Central memory CD4-positive, alpha-beta T cell (primary cell): ENCODE results near the gene TENT5C.

Experiments
- DNase-seq: peaks from one replicate; pipeline ENCODE4 v3.0.0; 2022

TENT5C gene

DNA sequence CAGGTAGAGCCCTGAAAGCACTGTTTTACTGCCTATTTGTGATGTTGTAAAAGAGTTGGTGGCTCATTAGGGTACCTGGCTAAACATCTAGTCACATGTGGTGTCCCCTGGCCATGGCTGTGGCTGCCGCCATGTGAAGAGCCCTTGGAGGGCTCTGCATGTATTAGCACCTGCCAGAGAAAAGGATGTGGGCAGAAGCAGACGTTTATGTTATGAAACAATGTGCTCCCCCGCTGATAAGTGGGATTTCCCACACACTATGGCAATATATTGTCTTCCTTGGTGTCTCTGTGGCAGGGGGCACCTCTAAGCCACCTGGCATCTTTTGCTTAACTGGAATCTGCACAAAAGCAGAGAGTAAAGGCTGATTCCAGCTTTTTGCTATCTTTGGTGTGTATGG is 9.6 kb downstream of the TENT5C start:
- DNase-seq = peak; percentile 45

- no peak for DNase-seq
Observed at GRCh38 chr1:117616356-117616755, 10.5 kb downstream of the TENT5C start.

DNA sequence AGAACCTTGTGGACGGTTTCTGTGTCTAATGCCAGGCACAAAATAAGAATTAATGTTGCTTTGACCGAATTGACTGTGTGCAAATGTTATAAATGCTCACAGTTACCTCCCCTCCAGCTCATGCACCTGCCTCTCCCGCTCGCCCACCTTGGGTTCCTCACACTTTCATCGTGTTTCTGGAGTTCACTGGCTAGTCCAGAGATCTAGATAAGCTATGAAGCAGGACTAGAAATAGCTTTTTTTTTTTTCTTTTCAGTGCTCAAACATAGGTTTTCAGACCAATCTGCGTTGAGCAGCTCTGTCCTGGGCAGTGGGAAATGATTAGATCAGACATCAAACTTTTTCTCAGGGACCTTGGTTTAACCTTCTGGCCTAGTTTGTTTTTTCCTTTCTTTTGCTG is 11.1 kb downstream of the TENT5C start:
- DNase-seq = no peak

DNA sequence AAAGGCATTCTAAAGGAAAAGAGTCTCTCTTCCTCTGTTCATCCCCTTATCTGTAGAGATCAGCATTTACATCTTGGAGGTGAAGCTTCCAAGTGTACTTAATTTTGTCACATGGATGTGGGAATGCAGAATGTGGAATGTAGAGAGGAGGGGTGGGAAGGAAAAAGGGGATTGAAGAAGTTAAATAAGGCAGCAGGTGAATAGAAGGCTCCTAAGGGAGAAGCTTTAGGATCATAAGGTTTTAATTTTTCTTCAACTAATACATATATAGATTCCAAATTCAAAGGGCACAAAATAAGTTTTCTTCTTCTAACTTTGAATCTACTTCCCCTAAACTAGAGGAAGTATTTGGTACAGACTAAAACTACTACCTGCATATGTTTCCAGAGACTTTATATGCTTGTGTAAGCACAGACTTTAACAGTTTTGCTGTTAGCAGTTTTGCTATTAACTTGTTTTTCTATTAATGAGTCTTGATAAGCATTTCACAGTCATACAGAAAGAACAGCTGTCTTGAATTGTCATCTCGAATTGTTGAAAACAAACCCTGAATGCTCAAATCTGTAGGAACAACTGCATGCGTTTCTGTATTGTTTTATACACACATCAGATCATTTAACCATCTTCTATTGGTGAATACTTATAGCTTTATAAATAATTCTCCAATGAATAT is 12.7 kb downstream of the TENT5C start:
- no peak for DNase-seq

DNA sequence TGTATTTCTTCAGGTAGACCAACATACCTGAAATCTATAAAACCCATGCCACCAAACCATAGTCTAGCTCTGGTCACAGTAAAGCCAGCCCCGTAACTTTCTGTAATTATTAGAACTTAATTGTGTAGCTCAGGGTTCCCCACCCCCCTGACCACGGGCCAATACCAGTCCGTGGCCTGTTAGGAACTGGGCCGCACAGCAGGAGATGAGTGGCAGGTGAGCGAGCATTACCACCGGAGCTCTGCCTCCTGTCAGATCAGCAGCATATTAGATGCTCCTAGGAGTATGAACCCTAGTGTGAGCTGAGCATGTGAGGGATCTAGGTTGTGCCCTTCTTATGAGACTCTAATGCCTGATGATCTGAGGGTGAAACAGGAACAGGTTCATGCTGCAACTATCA is 14.6 kb downstream of the TENT5C start:
- no peak for DNase-seq

DNA sequence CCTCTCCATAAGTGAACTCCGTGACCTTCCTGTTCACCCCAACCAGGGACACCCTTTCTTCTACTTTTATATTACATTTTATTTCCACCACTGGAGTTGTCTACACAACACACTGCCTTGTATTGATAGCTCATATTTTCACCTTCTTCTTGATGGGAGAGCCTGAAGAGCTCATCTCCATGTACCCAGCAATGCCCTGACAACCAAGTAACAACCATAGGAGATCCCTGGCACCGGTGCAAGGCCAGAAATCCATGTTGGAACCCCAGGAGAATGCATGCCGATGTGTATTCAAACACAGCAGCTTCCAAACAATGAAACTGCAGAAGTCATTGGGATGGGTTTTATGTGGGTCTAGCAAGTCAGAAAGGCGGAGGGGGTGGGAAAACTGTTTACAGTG is 15.5 kb downstream of the TENT5C start:
- DNase-seq = no peak

DNA sequence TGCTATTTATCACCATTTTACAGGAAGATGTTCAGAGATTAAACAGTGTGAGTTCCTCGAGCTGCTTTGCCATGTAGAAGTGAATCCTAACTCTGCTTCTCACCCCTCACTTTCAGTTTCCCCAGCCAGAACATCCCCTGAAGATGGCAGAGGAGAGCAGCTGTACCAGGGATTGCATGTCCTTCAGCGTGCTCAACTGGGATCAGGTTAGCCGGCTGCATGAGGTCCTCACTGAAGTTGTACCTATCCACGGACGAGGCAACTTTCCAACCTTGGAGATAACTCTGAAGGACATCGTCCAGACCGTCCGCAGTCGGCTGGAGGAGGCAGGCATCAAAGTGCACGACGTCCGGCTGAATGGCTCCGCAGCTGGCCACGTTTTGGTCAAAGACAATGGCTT is 16.9 kb downstream of the TENT5C start:
- DNase-seq = no peak

DNA sequence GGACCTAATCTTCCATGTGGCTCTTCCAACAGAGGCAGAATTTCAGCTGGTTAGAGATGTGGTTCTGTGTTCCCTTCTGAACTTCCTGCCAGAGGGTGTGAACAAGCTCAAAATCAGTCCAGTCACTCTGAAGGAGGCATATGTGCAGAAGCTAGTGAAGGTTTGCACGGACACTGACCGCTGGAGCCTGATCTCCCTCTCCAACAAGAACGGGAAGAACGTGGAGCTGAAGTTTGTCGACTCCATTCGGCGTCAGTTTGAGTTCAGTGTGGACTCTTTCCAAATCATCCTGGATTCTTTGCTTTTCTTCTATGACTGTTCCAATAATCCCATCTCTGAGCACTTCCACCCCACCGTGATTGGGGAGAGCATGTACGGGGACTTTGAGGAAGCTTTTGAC is 17.3 kb downstream of the TENT5C start:
- no peak for DNase-seq

DNA sequence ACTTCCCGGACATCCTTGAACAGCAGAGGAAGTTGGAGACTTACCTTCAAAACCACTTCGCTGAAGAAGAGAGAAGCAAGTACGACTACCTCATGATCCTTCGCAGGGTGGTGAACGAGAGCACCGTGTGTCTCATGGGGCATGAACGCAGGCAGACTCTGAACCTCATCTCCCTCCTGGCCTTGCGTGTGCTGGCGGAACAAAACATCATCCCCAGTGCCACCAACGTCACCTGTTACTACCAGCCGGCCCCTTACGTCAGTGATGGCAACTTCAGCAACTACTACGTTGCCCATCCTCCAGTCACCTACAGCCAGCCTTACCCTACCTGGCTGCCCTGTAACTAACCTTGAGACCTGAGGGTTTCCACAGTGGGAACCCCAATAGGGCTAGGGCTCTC is 17.9 kb downstream of the TENT5C start:
- DNase-seq = no peak

DNA sequence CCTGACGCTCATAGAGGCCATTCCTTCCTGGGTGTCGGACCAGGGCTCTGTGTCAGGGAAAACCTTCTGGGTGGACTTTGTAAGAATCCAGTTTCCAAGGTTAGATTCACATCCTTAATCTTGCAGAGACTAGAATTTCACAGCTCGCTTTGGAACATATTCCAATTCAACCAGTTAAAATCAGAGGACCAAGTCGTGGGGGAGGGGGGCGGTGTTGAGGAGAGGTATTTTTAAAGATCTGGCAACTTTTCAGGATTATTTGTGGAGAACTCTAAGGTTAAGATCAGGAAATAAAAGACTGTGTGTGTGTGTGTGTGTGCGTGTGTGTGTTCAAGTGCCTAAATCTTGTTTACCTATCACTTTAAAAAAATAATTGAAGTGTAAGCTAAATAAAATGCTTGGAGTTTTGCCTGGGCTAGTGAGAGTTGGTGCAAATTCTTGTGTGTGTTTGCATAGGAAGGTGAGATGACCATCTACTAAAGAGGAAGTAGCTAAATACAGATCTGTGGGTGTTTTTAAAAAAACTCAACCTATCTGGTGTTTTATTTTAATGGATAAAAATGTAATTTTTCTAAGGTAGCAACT is 21.8 kb downstream of the TENT5C start:
- DNase-seq = no peak

DNA sequence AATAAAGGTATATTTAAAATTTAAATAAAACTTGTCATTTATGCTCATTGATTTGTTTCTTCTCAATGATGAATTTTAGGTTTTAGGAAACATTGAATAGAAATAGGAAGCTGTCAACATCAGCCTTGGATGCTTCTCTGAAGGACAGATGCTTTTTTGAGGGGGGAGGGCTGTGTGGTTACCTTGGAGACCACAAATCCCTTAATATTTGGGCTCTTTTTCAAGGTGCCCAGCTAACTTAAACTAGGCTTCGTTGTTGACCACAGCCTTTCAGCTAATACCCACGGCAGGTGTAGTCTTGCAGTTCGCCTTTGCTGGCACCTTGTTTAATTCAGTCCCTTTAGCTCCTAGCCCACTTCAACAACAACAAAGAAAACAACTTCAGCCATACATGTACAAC is 22.5 kb downstream of the TENT5C start:
- no peak for DNase-seq

DNA sequence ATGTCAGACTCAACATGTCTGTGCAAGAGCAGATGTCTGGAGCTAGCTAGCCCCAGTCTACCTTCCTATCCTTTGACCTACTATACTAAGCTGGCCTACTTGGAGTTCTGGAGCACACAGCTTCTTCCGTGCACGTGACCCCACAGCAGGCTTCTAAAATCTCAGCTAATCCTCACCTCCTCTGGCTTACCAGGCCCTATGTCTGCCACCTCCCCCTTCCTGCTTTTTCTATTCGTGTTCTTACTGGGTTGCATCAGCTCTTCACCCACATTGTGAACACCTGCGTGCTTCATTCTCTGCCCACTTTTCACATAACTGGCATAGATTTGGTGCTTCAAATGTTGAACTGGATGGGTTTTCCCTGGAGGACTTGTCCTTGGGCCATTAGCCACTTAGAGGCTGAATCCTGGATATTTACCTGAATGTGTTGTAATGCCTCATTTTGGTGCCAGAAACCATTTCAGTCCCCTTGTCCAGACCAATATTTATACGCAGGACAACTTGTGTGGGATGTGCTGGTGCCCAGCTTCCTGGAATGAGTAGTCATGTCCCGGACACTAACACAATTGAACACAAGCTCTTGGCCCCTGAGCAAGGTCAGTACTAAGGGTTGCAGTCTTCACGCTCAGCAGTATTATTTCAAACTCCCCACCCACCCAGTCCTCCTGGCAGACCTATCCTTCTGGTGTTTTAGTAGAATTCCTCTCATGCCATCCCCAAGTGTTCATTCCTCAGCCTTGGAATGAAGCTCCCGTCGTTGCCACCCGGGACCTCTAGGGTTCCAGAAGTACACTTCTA is 24.0 kb downstream of the TENT5C start:
- no peak for DNase-seq

DNA sequence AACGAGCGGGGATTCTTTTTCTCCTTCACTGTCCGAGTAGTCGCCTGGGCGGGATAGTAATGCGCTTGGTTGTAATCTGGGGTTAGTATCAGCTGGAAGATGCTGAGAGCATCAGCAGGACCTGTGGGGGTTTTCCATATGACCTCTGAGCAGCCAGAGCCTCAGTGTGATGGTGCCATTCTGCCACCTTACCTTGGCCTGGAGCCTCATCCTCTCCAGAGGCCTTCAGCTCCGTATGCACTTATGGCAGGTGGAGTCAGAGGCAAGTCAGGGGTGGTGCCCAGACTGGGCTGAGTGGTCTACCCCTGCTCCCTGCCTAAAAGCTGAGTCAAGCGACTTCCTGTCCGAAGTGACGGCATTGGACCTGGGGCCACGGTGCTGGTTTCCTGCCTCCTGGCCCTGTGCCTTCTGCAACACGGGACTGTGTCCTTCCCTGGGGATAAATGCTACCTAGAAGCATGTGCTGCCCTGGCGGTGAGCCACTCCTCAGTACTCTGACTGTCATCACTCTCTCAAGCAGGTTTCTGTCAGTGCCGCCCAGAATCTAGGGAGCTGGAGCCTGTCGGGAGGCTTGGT is 24.7 kb downstream of the TENT5C start:
- DNase-seq = no peak

- no peak for DNase-seq
Observed at GRCh38 chr1:117631359-117632160, 25.7 kb downstream of the TENT5C start.

- no peak for DNase-seq
Observed at GRCh38 chr1:117632269-117633067, 26.6 kb downstream of the TENT5C start.

DNA sequence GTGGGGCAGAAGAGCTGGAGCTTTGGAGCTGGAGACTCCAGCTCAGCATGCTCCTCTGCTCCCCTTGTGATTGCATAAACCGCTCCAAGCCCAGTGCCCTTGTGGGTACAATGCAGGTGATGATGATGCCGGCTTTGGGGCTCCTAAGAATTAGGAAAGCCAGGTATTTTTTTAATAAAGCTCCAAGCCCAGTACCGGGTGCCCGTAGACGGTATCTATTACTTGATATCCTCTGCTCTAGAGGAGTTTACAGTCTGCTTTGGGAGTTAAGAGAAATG is 27.2 kb downstream of the TENT5C start:
- no peak for DNase-seq

DNA sequence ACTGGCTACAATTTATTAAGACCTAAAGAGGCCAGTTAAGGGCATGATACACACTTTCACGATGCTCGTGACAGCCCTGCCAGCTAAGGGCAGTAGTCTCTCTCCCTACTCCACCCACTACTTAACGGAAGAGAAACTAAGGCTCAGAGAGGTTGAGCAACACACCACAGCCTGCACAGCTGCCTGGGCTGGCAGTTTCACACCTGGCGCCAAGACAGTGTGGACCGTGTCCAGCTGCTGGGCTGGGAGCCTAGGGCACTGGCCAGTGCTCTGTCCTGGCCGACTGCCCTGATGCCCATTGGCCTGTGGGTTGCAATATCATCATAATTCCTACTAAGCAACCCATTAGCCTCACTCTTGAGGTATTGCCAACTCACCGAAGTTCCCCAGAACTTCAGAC is 27.6 kb downstream of the TENT5C start:
- DNase-seq = no peak

GRCh38 chr1:117633936-117634335 is 28.1 kb downstream of the TENT5C start:
- no peak for DNase-seq

DNA sequence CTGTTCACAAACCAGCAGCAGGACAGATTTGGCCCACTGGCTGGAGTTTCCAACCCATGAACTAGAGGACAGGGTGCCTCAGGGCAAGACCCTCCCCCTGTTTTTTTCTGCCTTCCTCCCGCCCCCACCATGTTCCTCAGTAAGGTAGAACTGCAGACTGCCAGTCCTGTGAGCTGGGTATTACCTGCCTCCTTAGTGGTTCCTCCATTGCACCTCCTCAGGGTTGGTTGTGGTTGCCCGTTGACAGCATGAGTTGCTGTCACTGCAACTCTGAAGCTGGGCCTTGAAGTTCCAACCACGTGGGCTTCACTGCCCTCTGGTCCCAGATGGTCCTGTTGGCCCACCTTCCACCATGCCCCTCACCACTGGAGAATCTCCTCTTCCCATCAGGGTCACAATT is 28.8 kb downstream of the TENT5C start:
- DNase-seq = no peak

DNA sequence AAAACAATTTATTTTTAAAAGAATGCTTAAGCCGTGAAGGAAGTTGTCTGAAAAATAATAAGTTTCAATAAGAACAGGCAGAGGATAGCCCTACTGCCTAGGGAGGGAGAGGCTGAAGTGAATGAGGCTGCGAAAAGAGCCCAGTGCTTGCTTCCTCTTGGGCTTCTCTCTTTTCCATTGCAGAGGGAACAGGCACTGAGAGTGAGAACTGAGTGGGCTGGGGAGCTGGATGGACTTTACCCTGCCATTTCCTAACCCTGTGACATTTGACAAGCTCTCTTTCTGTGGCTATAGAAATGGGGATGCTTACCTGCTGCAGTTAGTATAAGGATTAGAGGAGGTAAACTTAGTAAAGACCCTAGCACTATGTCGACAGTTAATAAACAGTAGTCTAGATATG is 30.0 kb downstream of the TENT5C start:
- no peak for DNase-seq

GRCh38 chr1:117636637-117637425 is 31.0 kb downstream of the TENT5C start:
- DNase-seq = no peak

GRCh38 chr1:117638141-117638540 is 32.3 kb downstream of the TENT5C start:
- no peak for DNase-seq
